Fibroblast of skin of right quadriceps (primary cell): Measurements from ENCODE around the gene TBX6.

ENCODE experiments used
- DNase-seq: peaks from one replicate; pipeline ENCODE4 v3.0.0-alpha.2; 2013

TBX6 gene

GRCh38 chr16:30113031-30113710, 21.4 kb upstream of the TBX6 start, which contains the start of gene GDPD3:
Gene GDPD3 (minus strand): TSS chr16:30113537. CDS start chr16:30113478, 59 bp downstream.
- no peak for DNase-seq

- DNase-seq = peak; percentile 36
Observed at GRCh38 chr16:30112197-30113030, 20.7 kb upstream of the TBX6 start.

- DNase-seq = peak; percentile 13
Observed at GRCh38 chr16:30110661-30111060, 18.9 kb upstream of the TBX6 start.

GRCh38 chr16:30108059-30108850, 16.5 kb upstream of the TBX6 start:
- no peak for DNase-seq

- no peak for DNase-seq
Observed at GRCh38 chr16:30104492-30104891, 12.8 kb upstream of the TBX6 start.

- no peak for DNase-seq
Observed at GRCh38 chr16:30104090-30104489, 12.4 kb upstream of the TBX6 start.

GRCh38 chr16:30096862-30097563, 5.3 kb upstream of the TBX6 start:
- no peak for DNase-seq

- DNase-seq = peak; percentile 87
Observed at GRCh38 chr16:30096105-30096861, 4.6 kb upstream of the TBX6 start, which contains the start of gene YPEL3. Gene YPEL3 (minus strand): TSS chr16:30096213. CDS start chr16:30095482, 731 bp downstream.

GRCh38 chr16:30095166-30096078, 3.7 kb upstream of the TBX6 start:
- no peak for DNase-seq

GRCh38 chr16:30094541-30095165, 2.9 kb upstream of the TBX6 start:
- no peak for DNase-seq

GRCh38 chr16:30092373-30093010, 768 bp upstream of the TBX6 start:
- peak; percentile 46 for DNase-seq

- DNase-seq = no peak
Observed at GRCh38 chr16:30090610-30091331, 953 bp downstream of the TBX6 start.

GRCh38 chr16:30088832-30089624, 2.7 kb downstream of the TBX6 start:
- no peak for DNase-seq

GRCh38 chr16:30088237-30088831, 3.4 kb downstream of the TBX6 start:
- no peak for DNase-seq

- DNase-seq = no peak
Observed at GRCh38 chr16:30087181-30087898, 4.4 kb downstream of the TBX6 start.

- DNase-seq = no peak
Observed at GRCh38 chr16:30086291-30087140, 5.2 kb downstream of the TBX6 start.
